ENCODE results near the gene TRPM3. TPM values are rescaled to one million over a fixed set of nuclear protein-coding genes. Genes with fewer than 3 reads are reported as not detected.

The TRPM3 gene
- total and polyA plus RNA-seq, 4 donors, result 0.07 to 0.89 (median 0.67) TPM

GRCh38 chr9:70673844-70674243, 447.6 kb downstream of the TRPM3 start:
- no peak overlapping the region for H3K27ac ChIP-seq (ENCODE audit: low read depth in 1 of 2, low read length in 2 of 2)
- no peak for TF ChIP-seq GABPA (IDR thresholded peaks at IDR 0.05 in 1 of 2, conservative IDR thresholded peaks at IDR 0.05 in 1 of 2)
- no peak for TF ChIP-seq HNF4A (conservative IDR thresholded peaks at IDR 0.05)
- no peak for TF ChIP-seq ZBTB33 (IDR thresholded peaks at IDR 0.05)
- no peak for TF ChIP-seq FOXA1 (IDR thresholded peaks at IDR 0.05)
- no peak for TF ChIP-seq ATF3 (IDR thresholded peaks at IDR 0.05)
- no peak for TF ChIP-seq YY1 (IDR thresholded peaks at IDR 0.05)
- TF ChIP-seq RAD21 (IDR thresholded peaks at IDR 0.05), result no peak

GRCh38 chr9:70672161-70672649, 449.2 kb downstream of the TRPM3 start:
- Histone ChIP-seq H3K36me3 (ENCODE audit: control insufficient read depth in 4 of 4, insufficient read depth in 3 of 4, low read depth in 1 of 4, low read length in 3 of 4) (no peaks in the 10 kb centered on the region), H3K27me3 (ENCODE audit: control insufficient read depth in 4 of 4, insufficient read depth in 4 of 4, low read length in 3 of 4) (no peaks in the 10 kb centered on the region), H3K4me3 (ENCODE audit: low read depth in 1 of 3, low read length in 3 of 3) (no peak overlapping the region), H3K9ac (ENCODE audit: low read depth in 1 of 2, low read length in 2 of 2) (no peak overlapping the region), H3K9me3 (ENCODE audit: control insufficient read depth in 4 of 4, low read length in 3 of 4) (no peaks in the 10 kb centered on the region), H3K4me1 (ENCODE audit: control insufficient read depth in 4 of 4, insufficient read depth in 4 of 4, low read length in 3 of 4) (no peaks in the 10 kb centered on the region), H3K27ac (ENCODE audit: low read depth in 1 of 2, low read length in 2 of 2) (no peak overlapping the region)
- TF ChIP-seq JUND (IDR thresholded peaks at IDR 0.05) (peak in 1 of 2 donors; percentile 8), GABPA (IDR thresholded peaks at IDR 0.05 in 1 of 2, conservative IDR thresholded peaks at IDR 0.05 in 1 of 2) (no peak), FOXA2 (IDR thresholded peaks at IDR 0.05) (no peak), RXRA (IDR thresholded peaks at IDR 0.05) (no peak), REST (IDR thresholded peaks at IDR 0.05) (no peak), HNF4A (conservative IDR thresholded peaks at IDR 0.05) (peak in 1 of 2 donors; percentile 49), HNF4G (IDR thresholded peaks at IDR 0.05) (no peak), NR2F2 (IDR thresholded peaks at IDR 0.05) (no peak), YY1 (IDR thresholded peaks at IDR 0.05) (no peak), CTCF (IDR thresholded peaks at IDR 0.05; ENCODE audit: low read depth, low read length, missing input control) (no peak), SP1 (IDR thresholded peaks at IDR 0.05) (no peak)
- 65% methylated on average over 1 of the region's 1 CpG for WGBS
- DNase-seq (ENCODE audit: low spot score), result no peak

More at GRCh38 chr9:70673844-70674243, 447.6 kb downstream of the TRPM3 start:
- WGBS, result 91% methylated on average over 1 of the region's 1 CpG
- no peaks in the 10 kb centered on the region for H3K4me1 ChIP-seq (ENCODE audit: control insufficient read depth in 4 of 4, insufficient read depth in 4 of 4, low read length in 3 of 4)
- DNase-seq (ENCODE audit: low spot score), result no peak
- no peak overlapping the region for H3K4me3 ChIP-seq (ENCODE audit: low read depth in 1 of 3, low read length in 3 of 3)
- no peaks in the 10 kb centered on the region for H3K36me3 ChIP-seq (ENCODE audit: control insufficient read depth in 4 of 4, insufficient read depth in 3 of 4, low read depth in 1 of 4, low read length in 3 of 4)
- no peak overlapping the region for H3K9ac ChIP-seq (ENCODE audit: low read depth in 1 of 2, low read length in 2 of 2)
- H3K9me3 ChIP-seq (ENCODE audit: control insufficient read depth in 4 of 4, low read length in 3 of 4), result no peaks in the 10 kb centered on the region
- H3K27me3 ChIP-seq (ENCODE audit: control insufficient read depth in 4 of 4, insufficient read depth in 4 of 4, low read length in 3 of 4), result no peaks in the 10 kb centered on the region

Measured in liver (tissue), 9 donors.